Fibroblast of lung (primary cell): ENCODE measurements around the gene LARGE2. TPM values are rescaled to one million over a fixed set of nuclear protein-coding genes. Genes with fewer than 3 reads are reported as not detected.

Experiments used
- DNase-seq, 2 donors: peaks; one replicate each; pipeline versions ENCODE4 v3.0.0 to v3.0.0-alpha.2; 2010; ENCODE audit warnings: low read depth in 2 of 2
- H2AFZ ChIP-seq: 2 replicates; pipeline ENCODE4 v1.5.1; 2012; ENCODE audit warnings: low read length, control low read depth, inconsistent platforms
- H3K27ac ChIP-seq: 2 replicates; pipeline ENCODE4 v1.5.1; 2011; ENCODE audit warnings: low read length, control low read depth; ENCODE audit not compliant: insufficient read depth
- H3K27me3 ChIP-seq: 2 replicates; pipeline ENCODE4 v1.5.1; 2011; ENCODE audit warnings: mild to moderate bottlenecking, low read length; ENCODE audit not compliant: control insufficient read depth, insufficient read depth
- H3K36me3 ChIP-seq: 2 replicates; pipeline ENCODE4 v1.5.1; 2011; ENCODE audit warnings: low read length; ENCODE audit not compliant: control insufficient read depth, insufficient read depth
- H3K4me1 ChIP-seq: 2 replicates; pipeline ENCODE4 v1.5.1; 2011; ENCODE audit warnings: low read length; ENCODE audit not compliant: control insufficient read depth, insufficient read depth; ENCODE audit errors: extremely low read depth
- H3K4me2 ChIP-seq: 2 replicates; pipeline ENCODE4 v1.5.1; 2011; ENCODE audit warnings: low read length, control low read depth; ENCODE audit not compliant: insufficient read depth; ENCODE audit errors: extremely low read depth
- H3K4me3 ChIP-seq, 4 experiments: fragments of 200-600 bp in 1 of 4; sonication (generic) in 1 of 4; replicated peaks in 1 of 4; 2 replicates each; pipeline ENCODE4 v1.5.1; 2011 to 2016; ENCODE audit warnings: low read length in 4 of 4, low read depth in 3 of 4, mild to moderate bottlenecking in 3 of 4, control low read depth in 2 of 4, inconsistent platforms in 1 of 4, mixed read lengths in 1 of 4; ENCODE audit not compliant: insufficient read depth in 1 of 4; ENCODE audit errors: control extremely low read depth in 1 of 4
- H3K79me2 ChIP-seq: 2 replicates; pipeline ENCODE4 v1.5.1; 2012; ENCODE audit warnings: mild to moderate bottlenecking, low read length, inconsistent platforms; ENCODE audit not compliant: control insufficient read depth, insufficient read depth
- H3K9ac ChIP-seq: 2 replicates; pipeline ENCODE4 v1.5.1; 2011; ENCODE audit warnings: mild to moderate bottlenecking, low read length, control low read depth; ENCODE audit not compliant: insufficient read depth
- H3K9me3 ChIP-seq: 2 replicates; pipeline ENCODE4 v1.5.1; 2012; ENCODE audit warnings: low read depth, low read length; ENCODE audit not compliant: control insufficient read depth, insufficient read depth
- H4K20me1 ChIP-seq: 2 replicates; pipeline ENCODE4 v1.5.1; 2011; ENCODE audit warnings: low read length; ENCODE audit not compliant: control insufficient read depth, insufficient read depth; ENCODE audit errors: extremely low read depth
- CTCF ChIP-seq, 2 donors: IDR thresholded peaks in 1 of 2; conservative IDR thresholded peaks in 1 of 2; 1 replicate in 1 of 2; 2 replicates in 1 of 2; pipeline ENCODE4 v1.5.1; 2011 to 2012; ENCODE audit warnings: low read length in 2 of 2, control low read depth in 1 of 2, inconsistent platforms in 1 of 2, low read depth in 1 of 2, mild to moderate bottlenecking in 1 of 2
- EZH2 ChIP-seq: IDR thresholded peaks from 2 replicates; pipeline ENCODE4 v1.5.1; 2012; ENCODE audit warnings: low read length, control low read depth, mild to moderate bottlenecking; ENCODE audit errors: missing control alignments
- polyA plus RNA-seq, 2 donors: library from polyadenylated mRNA; depleted of rRNA in 1 of 2; stranded (reverse) in 1 of 2; unstranded in 1 of 2; fragments of >200 nt; gene quantifications; 2 replicates each; pipeline ENCODE4 v1.2.1, GENCODE V29; 2011 to 2012; ENCODE audit warnings: missing spikeins in 1 of 2
- total RNA-seq: library from RNA; depleted of rRNA; stranded (reverse); fragments of >200 nt; gene quantifications from 2 replicates; pipeline ENCODE4 v1.2.1, GENCODE V29; 2014

Gene LARGE2
- total and polyA plus RNA-seq, 2 donors (not counting 1 experiment from before 2014, with no cell fraction given), result not detected

DNA sequence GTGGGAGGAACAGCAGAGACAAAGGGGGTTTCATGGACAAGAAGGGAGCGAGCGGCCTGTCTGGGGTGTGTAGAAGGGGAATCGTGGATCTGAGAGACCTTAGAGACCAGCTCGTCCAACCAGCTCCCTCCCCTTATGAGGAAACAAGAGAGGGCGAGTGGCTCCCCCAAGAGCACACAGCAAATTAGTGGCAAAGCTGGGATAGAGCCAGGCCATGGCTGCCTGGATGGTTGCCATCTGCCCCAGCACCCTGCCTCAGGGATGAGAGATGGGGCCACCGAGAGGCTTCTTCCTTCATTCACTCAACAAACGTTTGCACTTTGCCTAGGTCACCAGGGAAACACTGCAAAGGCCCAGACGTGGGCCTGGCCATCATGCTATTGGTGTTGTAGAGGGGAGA, 32.9 kb upstream of the LARGE2 start:
- no peaks in the 10 kb centered on the region for H3K36me3 ChIP-seq
- no peak overlapping the region for H3K9ac ChIP-seq
- H2AFZ ChIP-seq, result no peak overlapping the region
- peaks cover 3% of the 10 kb centered on the region for H4K20me1 ChIP-seq
- DNase-seq, result no peak
- peaks cover 9% of the 10 kb centered on the region for H3K27me3 ChIP-seq
- TF ChIP-seq CTCF (conservative IDR thresholded peaks at IDR 0.05 in 1 of 2, IDR thresholded peaks at IDR 0.05 in 1 of 2; ENCODE audit: low read depth in 1 of 2, low read length in 2 of 2), result no peak
- TF ChIP-seq EZH2, result no peak
- no peak overlapping the region for H3K4me2 ChIP-seq
- no peaks in the 10 kb centered on the region for H3K4me1 ChIP-seq
- no peaks in the 10 kb centered on the region for H3K79me2 ChIP-seq
- H3K4me3 ChIP-seq, result no peak overlapping the region
- H3K27ac ChIP-seq, result no peak overlapping the region
- H3K9me3 ChIP-seq, result no peaks in the 10 kb centered on the region

DNA sequence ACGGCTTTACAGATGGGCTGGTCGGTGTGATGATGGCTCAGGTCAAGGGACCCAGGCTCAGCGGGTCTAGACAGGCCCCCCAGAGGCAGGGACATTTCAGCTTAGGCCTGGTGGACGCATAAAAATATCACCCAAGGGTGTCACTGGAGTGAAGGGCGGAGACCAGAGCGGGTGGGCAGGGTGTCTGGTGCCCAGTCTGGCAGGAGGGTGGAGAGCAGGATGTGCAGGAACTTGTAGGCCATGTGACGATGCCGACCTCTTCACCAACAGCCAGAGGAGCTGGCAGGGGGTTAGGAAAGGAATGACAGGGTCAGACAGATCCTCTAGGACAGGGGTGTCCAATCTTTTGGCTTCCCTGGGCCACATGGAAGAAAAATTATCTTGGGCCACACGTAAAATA, 32.5 kb upstream of the LARGE2 start:
- Histone ChIP-seq H3K36me3 (no peaks in the 10 kb centered on the region), H3K4me3 (no peak overlapping the region), H3K27ac (no peak overlapping the region), H3K79me2 (no peaks in the 10 kb centered on the region), H3K9me3 (no peaks in the 10 kb centered on the region), H3K9ac (no peak overlapping the region), H2AFZ (no peak overlapping the region), H4K20me1 (peaks cover 3% of the 10 kb centered on the region), H3K4me2 (no peak overlapping the region), H3K4me1 (no peaks in the 10 kb centered on the region), H3K27me3 (peaks cover 9% of the 10 kb centered on the region)
- no peak for DNase-seq
- TF ChIP-seq EZH2, result no peak
- no peak for TF ChIP-seq CTCF (conservative IDR thresholded peaks at IDR 0.05 in 1 of 2, IDR thresholded peaks at IDR 0.05 in 1 of 2; ENCODE audit: low read depth in 1 of 2, low read length in 2 of 2)

- Histone ChIP-seq H3K27ac (no peak overlapping the region), H3K9me3 (no peaks in the 10 kb centered on the region), H3K4me2 (no peak overlapping the region), H3K79me2 (no peaks in the 10 kb centered on the region), H3K9ac (no peak overlapping the region), H3K27me3 (peaks cover 9% of the 10 kb centered on the region), H4K20me1 (peaks cover 3% of the 10 kb centered on the region), H3K4me3 (no peak overlapping the region), H3K36me3 (no peaks in the 10 kb centered on the region), H2AFZ (no peak overlapping the region), H3K4me1 (no peaks in the 10 kb centered on the region)
- no peak for TF ChIP-seq EZH2
- no peak for TF ChIP-seq CTCF (conservative IDR thresholded peaks at IDR 0.05 in 1 of 2, IDR thresholded peaks at IDR 0.05 in 1 of 2; ENCODE audit: low read depth in 1 of 2, low read length in 2 of 2)
- DNase-seq, result no peak
Measured at GRCh38 chr11:45890886-45891550, 31.4 kb upstream of the LARGE2 start.
